Epithelial cell of proximal tubule (primary cell): ENCODE data around the gene ZBTB44. TPM values are rescaled to one million over a fixed set of nuclear protein-coding genes. Genes with fewer than 3 reads are reported as not detected.
A peak's percentile ranks its signal among the peaks of the same experiment; 100 is the strongest.

Experiments used
- DNase-seq: peaks from one replicate; pipeline ENCODE4 v3.0.0-alpha.2; 2011; ENCODE audit warnings: low read depth
- H3K4me3 ChIP-seq: 2 replicates; pipeline ENCODE4 v1.5.1; 2011; ENCODE audit warnings: low read depth, mild to moderate bottlenecking, low read length
- CTCF ChIP-seq: conservative IDR thresholded peaks from 2 replicates; pipeline ENCODE4 v1.5.1; 2012; ENCODE audit warnings: low read depth, mild to moderate bottlenecking, low read length
- total RNA-seq: library from RNA; depleted of rRNA; stranded (reverse); fragments of >200 nt; gene quantifications from 2 replicates; pipeline ENCODE4 v1.2.3, GENCODE V29; 2015

ZBTB44 gene
- total RNA-seq, 1 donor from 2014 or later: 14.8 TPM

GRCh38 chr11:130188585-130189347, 126.0 kb downstream of the ZBTB44 start:
- no peak for DNase-seq
- TF ChIP-seq CTCF: no peak
- no peak overlapping the region for H3K4me3 ChIP-seq

GRCh38 chr11:130188047-130188446, 126.7 kb downstream of the ZBTB44 start:
- no peak for DNase-seq
- H3K4me3 ChIP-seq: no peak overlapping the region
- TF ChIP-seq CTCF: no peak

- no peak for TF ChIP-seq CTCF
- no peak overlapping the region for H3K4me3 ChIP-seq
- DNase-seq: no peak
These were observed 127.6 kb downstream of the ZBTB44 start for GRCh38 chr11:130187096-130187495.

GRCh38 chr11:130183878-130184610, 130.7 kb downstream of the ZBTB44 start:
- H3K4me3 ChIP-seq: no peak overlapping the region
- DNase-seq: no peak
- no peak for TF ChIP-seq CTCF

GRCh38 chr11:130181295-130182272, 133.1 kb downstream of the ZBTB44 start:
- TF ChIP-seq CTCF: no peak
- peak overlapping the region; percentile 21 for H3K4me3 ChIP-seq
- DNase-seq: no peak

- no peak for DNase-seq
- no peak for TF ChIP-seq CTCF
- no peak overlapping the region for H3K4me3 ChIP-seq
These were observed 133.8 kb downstream of the ZBTB44 start for GRCh38 chr11:130180896-130181294.
